ENCODE data around the gene NINJ1. TPM values are rescaled to one million over a fixed set of nuclear protein-coding genes. Genes with fewer than 3 reads are reported as not detected.

Gene NINJ1
- total and polyA plus RNA-seq, 2 of the 4 experiments (the other 2 are of a cell fraction), result 21.9 to 38.8 TPM

GRCh38 chr9:93111001-93111370, 23.1 kb downstream of the NINJ1 start:
- Histone ChIP-seq H3K79me1 (ENCODE audit: low read depth in 1 of 2, low read length in 2 of 2) (peaks cover 7 to 20% of the 10 kb centered on the region in 2 experiments), H3K4me3 (ENCODE audit: insufficient read depth, low read depth, low read length) (no peak overlapping the region), H3K23ac (ENCODE audit: low read depth, low read length) (no peak overlapping the region), H3K27ac (ENCODE audit: insufficient read depth, low read length) (no peak overlapping the region), H3K9me1 (ENCODE audit: insufficient read depth, low read length) (no peaks in the 10 kb centered on the region; the same call in 1 of the 2 replicates), H2BK120ac (ENCODE audit: low read depth, low read length) (no peak overlapping the region), H2AFZ (replicated peaks; ENCODE audit: low read length, poor library complexity) (peak overlapping the region; percentile 21), H3K56ac (ENCODE audit: extremely low read depth, insufficient read depth, low read length) (no peak overlapping the region), H4K91ac (ENCODE audit: insufficient read depth, low read depth, low read length) (no peak overlapping the region), H3K9me3 (ENCODE audit: control insufficient read depth, insufficient read depth, low read length) (no peaks in the 10 kb centered on the region), H3K27me3 (ENCODE audit: control insufficient read depth, insufficient read depth, low read length) (no peaks in the 10 kb centered on the region), H3K4me1 (ENCODE audit: control insufficient read depth, insufficient read depth, low read length) (peaks cover under 1% of the 10 kb centered on the region), H2AK9ac (replicated peaks; ENCODE audit: low read depth, low read length, poor library complexity) (no peak overlapping the region), H3K4me2 (ENCODE audit: low read depth, low read length) (no peak overlapping the region), H4K8ac (ENCODE audit: low read depth in 2 of 2, low read length in 2 of 2) (no peak overlapping the region), H4K5ac (ENCODE audit: low read depth, low read length) (no peak overlapping the region), H2BK15ac (ENCODE audit: low read depth, low read length) (no peak overlapping the region), H2AK5ac (ENCODE audit: low read depth, low read length) (no peak overlapping the region), H2BK20ac (ENCODE audit: low read depth, low read length) (no peak overlapping the region), H3K18ac (ENCODE audit: low read depth, low read length) (no peak overlapping the region), H2BK5ac (ENCODE audit: low read depth, low read length, poor library complexity, severe bottlenecking) (no peak overlapping the region), H3K14ac (replicated peaks; ENCODE audit: low read depth, low read length) (no peak overlapping the region), H3K9ac (ENCODE audit: low read depth, low read length) (no peak overlapping the region), H4K20me1 (ENCODE audit: insufficient read depth, low read length) (peaks cover 23% of the 10 kb centered on the region; the same call in 1 of the 2 replicates), H3K36me3 (ENCODE audit: control insufficient read depth, insufficient read depth, low read length) (peaks cover 30% of the 10 kb centered on the region), H3K4ac (ENCODE audit: low read depth, low read length) (no peak overlapping the region)
- dilution Hi-C loops (cut with HindIII; ENCODE audit: low sequenced_read_pairs, unreplicated experiment) (no loop called here), in situ Hi-C loops (cut with MboI; ENCODE audit: low sequenced_read_pairs) (loop anchor here (10.0 to 25.0 kb wide), 2 partner anchors 344 to 451 kb away; partner anchors contain the start of genes FAM120A and FAM120AOS), intact Hi-C loops (cut with micrococcal nuclease) (no loop called here)
- POLR2A ChIA-PET (ENCODE audit: unreplicated experiment), result no interaction called here
- ATAC-seq (ENCODE audit: low read depth) (no peak), DNase-seq (no peak)
- BruUV-seq (replicated peaks), result no TSS peak
- CTCF ChIA-PET, result no interaction called here
- TF ChIP-seq MAZ (IDR thresholded peaks at IDR 0.05; ENCODE audit: borderline replicate concordance, low read depth, low read length) (no peak), RAD21 (IDR thresholded peaks at IDR 0.05; ENCODE audit: low read length) (no peak), NFE2L2 (IDR thresholded peaks at IDR 0.05; ENCODE audit: low read depth, low read length) (no peak), FOS (IDR thresholded peaks at IDR 0.05; ENCODE audit: low read depth, low read length) (no peak), ELK1 (IDR thresholded peaks at IDR 0.05; ENCODE audit: borderline replicate concordance, low read depth, low read length) (no peak), SMC3 (IDR thresholded peaks at IDR 0.05; ENCODE audit: low read depth, low read length) (no peak)
- WGBS, 2 experiments (ENCODE audit: extremely low coverage in 2 of 2, insufficient read length in 1 of 2), result 93% methylated on average over 5 of the region's 11 CpGs; no CpG with 5 or more reads in 1 of the 2 experiments
